ENCODE measurements around the gene NCAN. TPM values are rescaled to one million over a fixed set of nuclear protein-coding genes. Genes with fewer than 3 reads are reported as not detected.

Gene NCAN
- total and polyA plus RNA-seq, 9 of the 15 experiments (the other 6 are each of a cell fraction or from before 2014, with no cell fraction given) = 0.04 TPM; not detected in 8

- intact Hi-C loops (cut with micrococcal nuclease) = no loop called here
- no peak overlapping the region for H3K4me3 ChIP-seq
- peak in 2 of 4 experiments; percentile 37 to 41 for DNase-seq (ENCODE audit: extremely low read depth in 1 of 4, low spot score in 3 of 4)
- H4K20me1 ChIP-seq (replicated peaks; ENCODE audit: control insufficient read depth, insufficient read depth, low read length) = 0 out of 2 replicates have a peak, but pooled peaks cover 3% of the 10 kb centered on the region
- ChIA-PET POLR2A (no interaction called here), CTCF (ENCODE audit: low intra/inter-chr PET ratio) (no interaction called here)
- H3K9me1 ChIP-seq (ENCODE audit: control insufficient read depth, insufficient read depth, low read length) = no peaks in the 10 kb centered on the region
- no peak overlapping the region for H2AFZ ChIP-seq (ENCODE audit: low read depth, low read length)
- no TSS peak for BruUV-seq (replicated peaks)
- 28% methylated on average over 19 of the region's 31 CpGs for WGBS (ENCODE audit: insufficient coverage, low coverage, missing lambda C conversion rate)
- no peaks in the 10 kb centered on the region for H3K79me2 ChIP-seq (ENCODE audit: control insufficient read depth, insufficient read depth, low read length)
- H3K9ac ChIP-seq (ENCODE audit: insufficient read depth in 1 of 2, low read depth in 2 of 2, low read length in 2 of 2) = no peak overlapping the region
- H3K4me1 ChIP-seq (replicated peaks in 1 of 2; ENCODE audit: control insufficient read depth in 2 of 2, insufficient read depth in 2 of 2, low read length in 2 of 2) = peaks cover 0 to 33% of the 10 kb centered on the region in 2 experiments; a peak in 3 of 5 replicates
- no peaks in the 10 kb centered on the region for H3K36me3 ChIP-seq (ENCODE audit: control insufficient read depth, insufficient read depth, low read length)
- in situ Hi-C loops (cut with MboI) = no loop called here
- FAIRE-seq = no peak
- no peak overlapping the region for H3K27ac ChIP-seq (ENCODE audit: extremely low read depth, low read depth, low read length)
- peaks cover 8 to 30% of the 10 kb centered on the region in 2 experiments; a peak in 4 of 5 replicates for H3K27me3 ChIP-seq (ENCODE audit: control insufficient read depth in 2 of 2, insufficient read depth in 2 of 2, low read length in 2 of 2)
- H3K9me3 ChIP-seq (replicated peaks; ENCODE audit: control insufficient read depth, insufficient read depth, low read depth, low read length) = peaks cover 1% of the 10 kb centered on the region; the same call in 1 of the 2 replicates
- ATAC-seq = peak; percentile 46; the same call in 2 of the 3 replicates
- no peak for TF ChIP-seq RBM25 (IDR thresholded peaks at IDR 0.05; ENCODE audit: low read depth, low read length, severe bottlenecking)
- no peak for TF ChIP-seq IRF1 (CRISPR knock-in tag; IDR thresholded peaks at IDR 0.05; ENCODE audit: borderline replicate concordance)
- TF ChIP-seq CTCFL (IDR thresholded peaks at IDR 0.05; ENCODE audit: borderline replicate concordance, insufficient read depth, low read depth, low read length, poor library complexity, severe bottlenecking) = peak; percentile 20
- no peak for TF ChIP-seq ZNF586 (CRISPR knock-in tag; conservative IDR thresholded peaks at IDR 0.05)
- peak in 1 of 2 experiments; percentile 41; a peak in 1 of 4 replicates for TF ChIP-seq HDAC1 (IDR thresholded peaks at IDR 0.05)
- TF ChIP-seq ZNF512 (tag; IDR thresholded peaks at IDR 0.05) = 0 out of 2 replicates have a peak, but pooled peaks have one; percentile 25
- TF ChIP-seq ZNF133 (CRISPR knock-in tag; IDR thresholded peaks at IDR 0.05) = no peak
- TF ChIP-seq LARP7 (IDR thresholded peaks at IDR 0.05) = 0 out of 2 replicates have a peak, but pooled peaks have one; percentile 6
- TF ChIP-seq ZFP36 (IDR thresholded peaks at IDR 0.05; ENCODE audit: low read depth, low read length, partially characterized antibody) = peak; percentile 66
- H3K4me2 ChIP-seq (ENCODE audit: insufficient read depth, low read length) = no peak overlapping the region
These were observed 50.7 kb downstream of the NCAN start for GRCh38 chr19:19262190-19263057.

All from K562 (cell line).